ENCODE measurements around the gene CYB5A. TPM values are rescaled to one million over a fixed set of nuclear protein-coding genes. Genes with fewer than 3 reads are reported as not detected.

The CYB5A gene
- total and polyA plus RNA-seq, 9 of the 15 experiments (the other 6 are each of a cell fraction or from before 2014, with no cell fraction given) = 11.9 to 22.6 (median 14.1) TPM

- Histone ChIP-seq H3K27ac (ENCODE audit: extremely low read depth, low read depth, low read length) (no peak overlapping the region), H3K79me2 (ENCODE audit: control insufficient read depth, insufficient read depth, low read length) (no peaks in the 10 kb centered on the region), H4K20me1 (replicated peaks; ENCODE audit: control insufficient read depth, insufficient read depth, low read length) (no peaks in the 10 kb centered on the region), H3K4me3 (no peak overlapping the region), H3K9me1 (ENCODE audit: control insufficient read depth, insufficient read depth, low read length) (no peaks in the 10 kb centered on the region), H3K9me3 (replicated peaks; ENCODE audit: control insufficient read depth, insufficient read depth, low read depth, low read length) (no peaks in the 10 kb centered on the region), H3K27me3 (ENCODE audit: control insufficient read depth in 2 of 2, insufficient read depth in 2 of 2, low read length in 2 of 2) (no peaks in the 10 kb centered on the region), H2AFZ (ENCODE audit: low read depth, low read length) (no peak overlapping the region), H3K4me2 (ENCODE audit: insufficient read depth, low read length) (no peak overlapping the region), H3K4me1 (replicated peaks in 1 of 2; ENCODE audit: control insufficient read depth in 2 of 2, insufficient read depth in 2 of 2, low read length in 2 of 2) (peaks cover 0 to 12% of the 10 kb centered on the region in 2 experiments; a peak in 2 of 5 replicates), H3K36me3 (ENCODE audit: control insufficient read depth, insufficient read depth, low read length) (no peaks in the 10 kb centered on the region), H3K9ac (ENCODE audit: insufficient read depth in 1 of 2, low read depth in 2 of 2, low read length in 2 of 2) (no peak overlapping the region)
- in situ Hi-C loops (cut with MboI) (no loop called here), intact Hi-C loops (cut with micrococcal nuclease) (no loop called here)
- ChIA-PET POLR2A (no interaction called here), CTCF (ENCODE audit: low intra/inter-chr PET ratio) (no interaction called here)
- FAIRE-seq = no peak
- no peak for DNase-seq (ENCODE audit: extremely low read depth in 1 of 4, low spot score in 3 of 4)
- BruUV-seq (replicated peaks) = no TSS peak
- ATAC-seq = no peak
- no peak for TF ChIP-seq DEAF1 (CRISPR knock-in tag; IDR thresholded peaks at IDR 0.05)
- TF ChIP-seq BACH1 (tag; IDR thresholded peaks at IDR 0.05) = no peak
- no peak for TF ChIP-seq BRD4 (IDR thresholded peaks at IDR 0.05)
- no peak for TF ChIP-seq ZBTB33 (CRISPR knock-in tag; IDR thresholded peaks at IDR 0.05)
- no peak for TF ChIP-seq EP400 (IDR thresholded peaks at IDR 0.05)
- no peak for TF ChIP-seq ZBTB17 (CRISPR knock-in tag; IDR thresholded peaks at IDR 0.05)
- no peak for TF ChIP-seq TAL1 (IDR thresholded peaks at IDR 0.05)
- TF ChIP-seq MBD2 (IDR thresholded peaks at IDR 0.05; ENCODE audit: borderline replicate concordance, low read depth) = no peak
- no peak for TF ChIP-seq TEAD1 (CRISPR knock-in tag; IDR thresholded peaks at IDR 0.05)
- no peak for TF ChIP-seq KAT2B (IDR thresholded peaks at IDR 0.05; ENCODE audit: low read depth, low read length)
- TF ChIP-seq ZNF318 (IDR thresholded peaks at IDR 0.05; ENCODE audit: borderline replicate concordance in 1 of 2, low read depth in 1 of 2) = no peak
Observed at GRCh38 chr18:74334242-74334893, 42.6 kb upstream of the CYB5A start.
